Measurements from ENCODE around the gene CLCA1. TPM values are rescaled to one million over a fixed set of nuclear protein-coding genes. Genes with fewer than 3 reads are reported as not detected.

The CLCA1 gene
- total and polyA plus RNA-seq, 2 experiments from 2014 or later, result not detected

DNA sequence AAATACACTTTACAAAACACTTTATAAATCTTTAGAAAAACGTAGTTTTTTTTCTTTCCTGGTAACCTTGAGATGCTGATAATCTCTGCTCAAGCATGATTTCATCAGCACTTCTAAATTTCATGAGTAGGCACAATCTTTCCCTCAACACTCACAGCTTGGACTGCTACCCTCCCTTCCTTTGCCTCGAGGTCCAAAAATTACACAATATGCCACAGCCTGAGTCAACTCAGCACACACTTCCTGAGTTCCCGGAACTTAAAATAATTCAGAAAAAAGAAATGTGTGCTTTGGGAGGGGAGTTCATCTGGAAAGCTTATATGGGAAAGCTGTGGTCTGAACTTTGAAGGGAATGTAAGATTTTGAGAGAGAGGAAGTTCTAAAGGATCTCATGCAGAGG is 38.9 kb upstream of the CLCA1 start:
- Histone ChIP-seq H3F3A (replicated peaks; ENCODE audit: low read depth) (no peaks in the 10 kb centered on the region), H3K4me3 (no peak overlapping the region), H3K27ac (ENCODE audit: low read depth) (no peak overlapping the region), H3K4me1 (ENCODE audit: insufficient read depth) (no peaks in the 10 kb centered on the region), H4K20me1 (replicated peaks; ENCODE audit: insufficient read depth) (no peaks in the 10 kb centered on the region), H2AFZ (peak overlapping the region; percentile 3), H3K9me2 (ENCODE audit: insufficient read depth) (no peaks in the 10 kb centered on the region), H3K4me2 (no peak overlapping the region), H3K79me2 (replicated peaks; ENCODE audit: insufficient read depth) (no peaks in the 10 kb centered on the region), H3K36me3 (ENCODE audit: insufficient read depth) (no peaks in the 10 kb centered on the region), H3K27me3 (ENCODE audit: insufficient read depth) (no peaks in the 10 kb centered on the region)
- Mint-ChIP-seq H3K4me3 (no peak overlapping the region), H3K9me3 (no peaks in the 10 kb centered on the region), H3K27ac (no peak overlapping the region), H3K4me1 (no peaks in the 10 kb centered on the region), H3K27me3 (ENCODE audit: insufficient read depth, low read depth, poor library complexity) (no peaks in the 10 kb centered on the region), H3K36me3 (ENCODE audit: low read depth) (no peaks in the 10 kb centered on the region)
- ATAC-seq (no peak), DNase-seq (ENCODE audit: low spot score) (no peak)
- no peak for TF ChIP-seq ETS1 (IDR thresholded peaks at IDR 0.05)
- TF ChIP-seq, protein P1, sequence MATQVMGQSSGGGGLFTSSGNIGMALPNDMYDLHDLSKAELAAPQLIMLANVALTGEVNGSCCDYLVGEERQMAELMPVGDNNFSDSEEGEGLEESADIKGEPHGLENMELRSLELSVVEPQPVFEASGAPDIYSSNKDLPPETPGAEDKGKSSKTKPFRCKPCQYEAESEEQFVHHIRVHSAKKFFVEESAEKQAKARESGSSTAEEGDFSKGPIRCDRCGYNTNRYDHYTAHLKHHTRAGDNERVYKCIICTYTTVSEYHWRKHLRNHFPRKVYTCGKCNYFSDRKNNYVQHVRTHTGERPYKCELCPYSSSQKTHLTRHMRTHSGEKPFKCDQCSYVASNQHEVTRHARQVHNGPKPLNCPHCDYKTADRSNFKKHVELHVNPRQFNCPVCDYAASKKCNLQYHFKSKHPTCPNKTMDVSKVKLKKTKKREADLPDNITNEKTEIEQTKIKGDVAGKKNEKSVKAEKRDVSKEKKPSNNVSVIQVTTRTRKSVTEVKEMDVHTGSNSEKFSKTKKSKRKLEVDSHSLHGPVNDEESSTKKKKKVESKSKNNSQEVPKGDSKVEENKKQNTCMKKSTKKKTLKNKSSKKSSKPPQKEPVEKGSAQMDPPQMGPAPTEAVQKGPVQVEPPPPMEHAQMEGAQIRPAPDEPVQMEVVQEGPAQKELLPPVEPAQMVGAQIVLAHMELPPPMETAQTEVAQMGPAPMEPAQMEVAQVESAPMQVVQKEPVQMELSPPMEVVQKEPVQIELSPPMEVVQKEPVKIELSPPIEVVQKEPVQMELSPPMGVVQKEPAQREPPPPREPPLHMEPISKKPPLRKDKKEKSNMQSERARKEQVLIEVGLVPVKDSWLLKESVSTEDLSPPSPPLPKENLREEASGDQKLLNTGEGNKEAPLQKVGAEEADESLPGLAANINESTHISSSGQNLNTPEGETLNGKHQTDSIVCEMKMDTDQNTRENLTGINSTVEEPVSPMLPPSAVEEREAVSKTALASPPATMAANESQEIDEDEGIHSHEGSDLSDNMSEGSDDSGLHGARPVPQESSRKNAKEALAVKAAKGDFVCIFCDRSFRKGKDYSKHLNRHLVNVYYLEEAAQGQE (IDR thresholded peaks at IDR 0.05; ENCODE audit: unreplicated experiment), result no peak
- TF ChIP-seq CREB1 (CRISPR knock-in tag; IDR thresholded peaks at IDR 0.05; ENCODE audit: low read depth), result no peak
- no peak for TF ChIP-seq ZNF331 (CRISPR knock-in tag; IDR thresholded peaks at IDR 0.05; ENCODE audit: low read depth)
- no peak for TF ChIP-seq NANOG (IDR thresholded peaks at IDR 0.05; ENCODE audit: borderline replicate concordance)
- no peak for TF ChIP-seq EZH2 (IDR thresholded peaks at IDR 0.05; ENCODE audit: low read depth, unreplicated experiment)
- no peak for TF ChIP-seq ZNF114 (CRISPR knock-in tag; IDR thresholded peaks at IDR 0.05)
- TF ChIP-seq, protein P2, sequence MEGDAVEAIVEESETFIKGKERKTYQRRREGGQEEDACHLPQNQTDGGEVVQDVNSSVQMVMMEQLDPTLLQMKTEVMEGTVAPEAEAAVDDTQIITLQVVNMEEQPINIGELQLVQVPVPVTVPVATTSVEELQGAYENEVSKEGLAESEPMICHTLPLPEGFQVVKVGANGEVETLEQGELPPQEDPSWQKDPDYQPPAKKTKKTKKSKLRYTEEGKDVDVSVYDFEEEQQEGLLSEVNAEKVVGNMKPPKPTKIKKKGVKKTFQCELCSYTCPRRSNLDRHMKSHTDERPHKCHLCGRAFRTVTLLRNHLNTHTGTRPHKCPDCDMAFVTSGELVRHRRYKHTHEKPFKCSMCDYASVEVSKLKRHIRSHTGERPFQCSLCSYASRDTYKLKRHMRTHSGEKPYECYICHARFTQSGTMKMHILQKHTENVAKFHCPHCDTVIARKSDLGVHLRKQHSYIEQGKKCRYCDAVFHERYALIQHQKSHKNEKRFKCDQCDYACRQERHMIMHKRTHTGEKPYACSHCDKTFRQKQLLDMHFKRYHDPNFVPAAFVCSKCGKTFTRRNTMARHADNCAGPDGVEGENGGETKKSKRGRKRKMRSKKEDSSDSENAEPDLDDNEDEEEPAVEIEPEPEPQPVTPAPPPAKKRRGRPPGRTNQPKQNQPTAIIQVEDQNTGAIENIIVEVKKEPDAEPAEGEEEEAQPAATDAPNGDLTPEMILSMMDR (conservative IDR thresholded peaks at IDR 0.05; ENCODE audit: low read depth in 2 of 2), result no peak
- TF ChIP-seq EZH2phosphoT487 (IDR thresholded peaks at IDR 0.05; ENCODE audit: unreplicated experiment), result no peak
- no peak for TF ChIP-seq POLR2AphosphoS5 (IDR thresholded peaks at IDR 0.05; ENCODE audit: low read depth)
- TF ChIP-seq STAT1 (IDR thresholded peaks at IDR 0.05; ENCODE audit: unreplicated experiment), result no peak
